ENCODE results near the gene BRMS1L.

The BRMS1L gene

GRCh38 chr14:35898217-35898775 is 72.2 kb downstream of the BRMS1L start:
- no peak overlapping the region for H3K27ac ChIP-seq
- TF ChIP-seq CTCF (IDR thresholded peaks at IDR 0.05) (no peak), ZFX (IDR thresholded peaks at IDR 0.05; ENCODE audit: borderline replicate concordance) (no peak)

GRCh38 chr14:35900741-35901140 is 74.6 kb downstream of the BRMS1L start:
- no peak for TF ChIP-seq ZFX (IDR thresholded peaks at IDR 0.05; ENCODE audit: borderline replicate concordance)
- no peak for TF ChIP-seq CTCF (IDR thresholded peaks at IDR 0.05)
- no peak overlapping the region for H3K27ac ChIP-seq

- H3K27ac ChIP-seq = no peak overlapping the region
- no peak for TF ChIP-seq ZFX (IDR thresholded peaks at IDR 0.05; ENCODE audit: borderline replicate concordance)
- TF ChIP-seq CTCF (IDR thresholded peaks at IDR 0.05) = no peak
These were observed 83.5 kb downstream of the BRMS1L start for GRCh38 chr14:35909665-35910064.

GRCh38 chr14:35910191-35910590 is 84.1 kb downstream of the BRMS1L start:
- H3K27ac ChIP-seq = no peak overlapping the region
- TF ChIP-seq ZFX (IDR thresholded peaks at IDR 0.05; ENCODE audit: borderline replicate concordance) (no peak), CTCF (IDR thresholded peaks at IDR 0.05) (no peak)

- TF ChIP-seq ZFX (IDR thresholded peaks at IDR 0.05; ENCODE audit: borderline replicate concordance) (no peak), CTCF (IDR thresholded peaks at IDR 0.05) (no peak)
- H3K27ac ChIP-seq = no peak overlapping the region
These were observed 85.0 kb downstream of the BRMS1L start for GRCh38 chr14:35911097-35911496.

GRCh38 chr14:35915185-35915584 is 89.0 kb downstream of the BRMS1L start:
- H3K27ac ChIP-seq = no peak overlapping the region
- no peak for TF ChIP-seq ZFX (IDR thresholded peaks at IDR 0.05; ENCODE audit: borderline replicate concordance)
- TF ChIP-seq CTCF (IDR thresholded peaks at IDR 0.05) = no peak

GRCh38 chr14:35915775-35916174 is 89.6 kb downstream of the BRMS1L start:
- H3K27ac ChIP-seq = no peak overlapping the region
- TF ChIP-seq ZFX (IDR thresholded peaks at IDR 0.05; ENCODE audit: borderline replicate concordance) (no peak), CTCF (IDR thresholded peaks at IDR 0.05) (no peak)
